GM18907 (cell line): ENCODE measurements around the gene C1QTNF1.
"Not testable (repeated sequence)": the region's sequence is repeated elsewhere in the genome, so short reads cannot be mapped to it uniquely, and the experiment has no call there.

Source experiments
- ATAC-seq: cut with Tn5 transposase; IDR thresholded peaks from one replicate; pipeline ENCODE4 v1.9.1; 2021; ENCODE audit warnings: mild to moderate bottlenecking, moderate library complexity; ENCODE audit not compliant: unreplicated experiment

C1QTNF1 gene

GRCh38 chr17:79052131-79052530, 28.2 kb downstream of the C1QTNF1 start:
- no peak for ATAC-seq

- ATAC-seq = no peak
Measured at GRCh38 chr17:79053251-79053925, 29.4 kb downstream of the C1QTNF1 start.

GRCh38 chr17:79054200-79054960, 30.4 kb downstream of the C1QTNF1 start:
- ATAC-seq = no peak

DNA sequence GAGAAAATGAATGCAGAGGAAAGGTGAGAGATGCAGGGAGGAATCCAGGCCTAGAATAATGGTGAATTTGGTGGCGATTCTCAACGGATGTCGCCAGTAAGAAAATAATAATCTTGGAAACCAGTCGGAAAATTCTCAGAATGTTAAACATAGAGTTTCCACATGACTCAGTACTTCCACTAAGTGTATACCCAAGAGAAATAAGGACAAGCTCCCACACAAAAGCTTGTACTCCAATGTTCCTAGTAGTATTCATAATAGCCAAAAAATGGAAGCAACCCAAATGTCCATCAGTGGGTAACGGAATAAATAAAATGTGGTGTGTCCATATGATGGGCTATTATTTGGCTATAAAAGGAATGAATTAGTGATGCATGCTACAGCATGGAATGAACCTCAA, 31.2 kb downstream of the C1QTNF1 start:
- ATAC-seq = no peak

DNA sequence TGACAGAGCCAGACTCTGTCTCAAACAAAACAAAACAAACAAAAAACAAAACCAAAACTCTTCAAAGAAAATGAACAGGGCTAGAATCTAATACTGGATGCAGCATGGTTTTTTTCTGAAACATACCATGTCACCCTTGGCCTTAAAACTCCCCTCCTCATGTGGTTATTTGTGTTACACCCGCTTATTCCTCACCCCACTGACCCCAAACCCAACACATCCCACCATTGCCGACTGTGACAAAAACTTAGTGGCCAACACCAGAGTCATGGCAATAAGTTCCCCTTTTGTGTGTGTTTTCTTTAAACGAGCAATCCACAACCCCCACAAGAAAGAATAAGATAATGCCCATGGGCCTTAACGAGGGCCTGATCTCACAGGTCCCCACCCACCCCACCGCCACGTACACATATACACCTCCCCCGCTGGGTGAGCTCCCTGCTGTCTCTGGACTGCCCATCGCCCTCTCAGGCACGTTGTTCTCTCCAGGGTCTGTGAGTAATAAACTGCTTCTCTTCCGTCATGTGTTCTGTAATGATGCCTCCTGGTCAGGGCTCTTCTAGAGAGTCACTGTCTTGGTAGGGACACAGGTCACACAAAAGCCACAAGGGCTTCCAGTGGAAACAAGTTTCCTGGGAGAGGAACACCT, 33.9 kb downstream of the C1QTNF1 start:
- no peak for ATAC-seq

DNA sequence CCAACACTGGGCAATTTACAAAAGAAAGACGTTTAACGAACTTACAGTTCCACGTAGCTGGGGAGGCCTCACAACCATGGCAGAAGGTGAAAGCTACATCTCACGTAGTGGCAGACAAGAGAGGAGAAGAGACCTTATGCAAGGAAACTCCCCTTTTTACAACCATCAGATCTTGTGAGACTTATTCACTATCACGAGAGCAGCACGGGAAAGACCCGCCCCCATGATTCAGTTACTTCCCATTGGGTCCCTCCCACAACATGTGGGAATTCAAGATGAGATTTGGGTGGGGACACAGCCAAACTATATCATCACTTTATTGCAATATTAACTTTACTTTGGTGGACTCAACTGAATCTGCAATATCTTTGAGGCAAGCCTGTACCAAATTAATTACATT, 38.7 kb downstream of the C1QTNF1 start:
- no peak for ATAC-seq

DNA sequence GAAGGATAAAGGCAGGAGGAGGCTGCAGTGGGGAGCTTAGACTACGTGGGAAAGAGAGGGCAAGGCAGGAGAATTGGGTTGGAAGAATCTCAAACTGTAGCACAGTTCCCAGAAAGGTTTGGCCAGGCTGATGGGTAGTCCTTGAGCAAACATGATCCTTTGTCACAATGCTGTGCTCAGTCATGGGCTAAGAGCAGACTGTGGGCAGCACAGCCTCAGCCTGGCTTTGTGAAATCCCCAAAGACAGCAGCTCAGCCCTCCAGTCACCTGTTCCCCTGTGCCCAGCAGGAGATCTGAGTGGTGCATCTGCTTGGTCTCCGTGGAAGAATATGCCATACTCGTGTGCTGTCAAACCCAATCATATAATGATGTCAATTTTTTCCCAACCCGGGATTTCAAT, 40.1 kb downstream of the C1QTNF1 start:
- ATAC-seq = no peak

DNA sequence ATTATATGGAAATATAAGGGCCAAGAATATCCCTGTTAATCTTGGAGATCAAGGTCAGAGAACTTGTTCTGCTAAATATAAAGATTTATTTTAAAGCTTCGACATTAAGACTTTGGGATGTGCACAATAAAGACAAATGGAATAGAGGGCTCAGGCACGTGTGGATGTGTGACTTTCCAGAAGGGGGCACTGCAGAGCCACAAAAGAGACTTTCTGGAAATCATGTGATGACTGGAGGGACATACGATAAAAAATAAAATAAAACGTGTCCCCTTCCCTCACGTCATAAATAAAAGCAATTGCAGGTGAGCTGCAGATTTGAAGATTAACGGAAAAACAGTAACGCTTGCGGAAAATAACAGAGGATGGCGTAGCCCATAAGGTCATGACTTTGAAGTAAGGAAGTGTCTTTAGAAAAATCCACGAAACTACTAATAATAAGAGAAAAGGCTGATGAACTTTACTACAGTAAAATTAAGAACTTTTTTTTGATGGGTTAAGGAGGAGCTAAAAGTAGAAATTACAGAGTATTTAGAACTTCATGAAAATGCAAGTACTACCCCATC, 41.2 kb downstream of the C1QTNF1 start:
- ATAC-seq = no peak

GRCh38 chr17:79066963-79067362, 43.0 kb downstream of the C1QTNF1 start:
- ATAC-seq = no peak

GRCh38 chr17:79070266-79070880, 46.4 kb downstream of the C1QTNF1 start:
- ATAC-seq = no peak

GRCh38 chr17:79071161-79071740, 47.3 kb downstream of the C1QTNF1 start:
- no peak for ATAC-seq

GRCh38 chr17:79072544-79072943, 48.6 kb downstream of the C1QTNF1 start:
- ATAC-seq = no peak

DNA sequence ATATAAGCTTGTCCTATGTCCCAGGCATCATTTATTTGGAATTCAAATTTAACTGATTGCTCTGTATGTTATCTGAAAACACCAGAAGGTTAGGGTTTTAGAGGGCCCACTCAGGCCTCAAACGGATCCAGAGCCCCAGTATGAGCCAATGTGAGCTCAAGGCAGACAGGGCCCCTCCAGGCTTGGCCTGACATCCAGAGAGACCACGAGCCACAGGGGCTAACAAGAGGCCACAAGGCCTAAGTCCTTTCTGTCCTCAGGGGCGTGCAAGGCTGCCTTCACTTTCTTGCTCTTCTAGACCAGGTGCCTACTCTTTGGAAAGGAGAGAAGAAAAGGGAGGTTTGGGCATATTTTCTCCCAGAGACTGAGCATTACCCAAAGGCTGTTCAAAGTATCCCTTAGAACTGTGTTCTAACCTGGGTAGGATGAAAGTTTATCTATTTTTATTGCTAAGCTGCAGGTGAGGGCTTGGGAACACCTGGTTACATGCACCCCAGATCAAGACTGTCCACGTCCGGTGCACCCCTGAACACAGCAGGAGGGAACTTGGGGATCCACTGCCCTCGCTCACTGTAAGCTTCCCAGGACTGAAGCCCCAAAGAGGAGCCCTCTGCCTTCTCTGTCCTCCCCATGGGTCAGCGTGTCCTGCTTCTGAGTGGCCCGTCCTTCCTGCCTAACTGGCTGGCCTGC, 49.2 kb downstream of the C1QTNF1 start:
- no peak for ATAC-seq

GRCh38 chr17:79073706-79074088, 49.7 kb downstream of the C1QTNF1 start:
- no peak for ATAC-seq

DNA sequence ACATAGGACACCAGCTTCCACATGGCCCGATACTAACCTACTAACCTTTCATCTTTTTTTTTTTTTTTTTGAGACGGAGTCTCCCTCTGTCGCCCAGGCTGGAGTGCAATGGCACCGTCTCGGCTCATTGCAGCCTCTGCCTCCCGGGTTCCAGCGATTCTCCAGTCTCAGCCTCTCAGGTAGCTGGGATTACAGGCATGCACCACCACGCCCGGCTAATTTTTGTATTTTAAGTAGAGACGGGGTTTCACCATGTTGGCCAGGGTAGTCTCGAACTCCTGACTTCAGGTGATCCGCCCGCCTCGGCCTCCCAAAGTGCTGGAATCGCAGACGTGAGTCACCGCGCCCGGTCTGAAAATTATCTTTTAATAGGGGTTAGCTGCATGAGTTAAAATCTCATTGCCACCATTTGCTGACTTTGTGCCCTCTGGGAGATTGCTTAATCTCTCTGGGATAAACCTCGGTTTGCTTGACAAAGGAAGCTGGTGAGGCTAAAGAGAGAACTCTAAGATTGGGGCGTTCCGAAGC, 50.2 kb downstream of the C1QTNF1 start:
- not testable (repeated sequence) for ATAC-seq

- peak; percentile 89 for ATAC-seq
Measured at GRCh38 chr17:79074649-79075445, 50.9 kb downstream of the C1QTNF1 start, which contains the start of gene ENGASE. Gene ENGASE, plus strand, starts transcription at chr17:79074824. Its CDS starts 121 bp downstream, at chr17:79074945.

DNA sequence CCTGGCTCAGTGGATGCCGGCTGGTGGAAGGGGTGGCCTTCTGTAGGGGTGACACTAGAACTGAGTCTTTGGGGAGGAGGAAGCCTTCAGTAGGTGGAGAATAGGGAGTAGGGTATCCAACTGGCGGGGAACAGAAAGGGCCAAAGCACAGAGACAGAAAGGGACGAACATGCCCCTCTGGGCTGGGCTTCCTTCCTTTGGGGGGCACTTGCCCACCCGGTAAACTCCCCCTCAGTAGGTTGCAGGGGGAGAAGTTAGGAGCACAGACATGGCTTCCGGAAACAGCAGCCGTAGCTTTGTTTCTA, 51.4 kb downstream of the C1QTNF1 start:
- peak; percentile 31 for ATAC-seq

DNA sequence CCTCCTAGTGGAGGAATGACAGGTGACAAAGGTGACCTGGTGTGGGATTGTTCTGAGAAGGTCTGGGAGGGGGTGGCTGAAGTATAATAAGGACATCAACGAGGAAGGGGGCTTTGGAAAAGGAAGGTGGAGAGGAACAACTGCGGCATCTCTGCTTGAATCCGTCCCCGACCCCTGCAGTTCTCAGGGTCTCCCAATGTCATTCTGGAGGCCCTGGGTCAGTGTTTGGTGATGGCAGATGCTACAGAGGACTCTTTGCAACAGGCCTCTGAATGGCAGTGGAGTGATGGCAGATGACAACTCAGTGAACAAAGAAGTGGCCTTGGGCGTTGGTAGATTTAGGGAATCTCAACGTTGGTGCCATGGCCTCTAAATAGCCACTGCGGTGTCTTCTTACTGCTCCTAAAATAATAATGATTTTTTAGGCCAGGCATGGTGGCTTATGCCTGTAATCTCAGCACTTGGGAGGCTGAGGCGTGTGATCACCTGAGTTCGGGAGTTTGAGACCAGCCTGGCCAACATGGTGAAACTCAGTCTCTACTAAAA, 52.0 kb downstream of the C1QTNF1 start:
- no peak for ATAC-seq

DNA sequence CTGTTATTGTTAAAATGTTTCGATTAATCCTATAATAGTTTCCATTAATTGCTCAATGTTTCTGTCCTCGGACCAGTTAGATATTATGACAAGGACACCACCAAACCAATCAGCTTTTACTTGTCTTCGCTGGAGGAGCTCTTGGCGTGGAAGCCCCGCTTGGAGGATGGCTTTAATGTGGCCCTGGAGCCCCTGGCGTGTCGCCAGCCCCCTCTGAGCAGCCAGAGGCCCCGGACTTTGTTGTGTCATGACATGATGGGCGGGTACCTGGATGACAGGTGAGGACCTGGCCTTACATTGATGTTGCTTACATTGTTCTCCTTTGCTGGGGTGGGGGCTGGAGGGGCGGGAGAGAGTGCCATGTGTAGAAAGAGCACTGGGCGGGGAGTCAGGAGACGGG, 53.6 kb downstream of the C1QTNF1 start:
- ATAC-seq = no peak
